LHCN-M2 (cell line): ENCODE measurements around the gene HAND1. TPM values are rescaled to one million over a fixed set of nuclear protein-coding genes. Genes with fewer than 3 reads are reported as not detected.

Experiments
- DNase-seq: peaks from one replicate; pipeline ENCODE4 v3.0.0-alpha.2; 2012; ENCODE audit warnings: low read depth
- total RNA-seq: library from RNA; depleted of rRNA; stranded (reverse); fragments of >200 nt; gene quantifications from 2 replicates; pipeline ENCODE4 v1.2.3, GENCODE V29; 2014

HAND1 gene
- total RNA-seq, 1 experiment from 2014 or later, result not detected

DNA sequence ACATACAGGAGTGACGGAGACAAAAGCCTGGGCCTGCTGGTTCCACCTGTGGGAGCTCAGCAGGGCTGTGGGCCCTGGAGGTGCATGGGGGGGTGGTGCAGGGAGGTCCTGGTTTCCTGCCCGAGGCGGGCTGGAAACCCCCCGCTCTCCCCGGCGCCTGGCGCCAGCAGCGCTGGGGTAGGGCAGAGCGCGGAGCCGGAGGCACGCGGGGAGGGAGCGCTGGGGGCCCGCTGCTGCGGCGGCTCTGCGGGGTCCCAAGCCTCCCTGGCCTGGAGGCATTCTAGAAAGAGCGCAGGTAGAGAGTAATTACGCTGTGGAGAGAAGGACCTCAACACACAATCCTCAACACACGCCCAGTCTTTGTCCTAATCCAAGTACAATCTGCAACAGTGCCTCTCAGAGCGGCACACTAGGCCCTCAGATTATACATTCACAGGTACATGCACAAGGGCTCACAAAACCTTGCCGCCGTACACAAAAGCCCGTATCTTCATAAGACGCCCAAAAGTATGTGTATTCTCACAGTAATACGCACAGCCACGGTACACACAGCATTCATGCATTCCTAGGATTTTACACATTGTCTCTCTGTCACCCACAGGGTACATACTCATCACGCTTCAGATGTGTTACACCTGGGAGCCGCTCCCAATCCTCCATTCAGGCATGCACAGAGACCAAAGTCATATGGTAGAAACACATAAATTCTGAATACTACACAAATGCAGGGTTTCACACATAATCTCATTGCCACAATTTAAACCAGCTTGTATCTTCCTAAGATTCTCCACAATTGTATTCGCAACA is 2.1 kb upstream of the HAND1 start:
- no peak for DNase-seq

GRCh38 chr5:154479160-154479943 is 1.3 kb upstream of the HAND1 start:
- no peak for DNase-seq

DNA sequence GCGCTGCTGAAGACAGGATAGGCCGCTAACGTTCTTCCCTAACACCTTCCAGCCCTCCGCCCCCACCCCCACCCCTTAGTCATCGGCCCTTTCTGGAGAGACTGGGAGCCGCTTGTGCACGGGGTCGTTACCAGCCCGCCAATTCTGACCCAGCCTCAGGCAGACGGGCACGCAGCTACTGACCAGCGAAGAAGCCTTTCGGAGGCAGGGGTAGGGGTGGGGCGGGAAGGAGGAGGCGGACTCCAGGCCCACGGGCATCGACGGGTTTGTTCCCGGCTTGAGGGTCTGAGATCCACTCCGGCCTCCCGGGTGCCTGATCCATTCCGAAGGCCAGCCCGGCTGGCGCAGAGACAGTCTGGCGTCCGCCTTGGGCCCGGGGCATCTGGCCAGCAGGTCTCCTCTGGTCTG is 729 bp upstream of the HAND1 start:
- no peak for DNase-seq

GRCh38 chr5:154477382-154478223 is 424 bp downstream of the HAND1 start:
- DNase-seq, result peak; percentile 11

GRCh38 chr5:154476354-154477205 is 1.4 kb downstream of the HAND1 start:
- no peak for DNase-seq

- DNase-seq, result no peak
Measured at GRCh38 chr5:154475591-154476353, 2.3 kb downstream of the HAND1 start.

DNA sequence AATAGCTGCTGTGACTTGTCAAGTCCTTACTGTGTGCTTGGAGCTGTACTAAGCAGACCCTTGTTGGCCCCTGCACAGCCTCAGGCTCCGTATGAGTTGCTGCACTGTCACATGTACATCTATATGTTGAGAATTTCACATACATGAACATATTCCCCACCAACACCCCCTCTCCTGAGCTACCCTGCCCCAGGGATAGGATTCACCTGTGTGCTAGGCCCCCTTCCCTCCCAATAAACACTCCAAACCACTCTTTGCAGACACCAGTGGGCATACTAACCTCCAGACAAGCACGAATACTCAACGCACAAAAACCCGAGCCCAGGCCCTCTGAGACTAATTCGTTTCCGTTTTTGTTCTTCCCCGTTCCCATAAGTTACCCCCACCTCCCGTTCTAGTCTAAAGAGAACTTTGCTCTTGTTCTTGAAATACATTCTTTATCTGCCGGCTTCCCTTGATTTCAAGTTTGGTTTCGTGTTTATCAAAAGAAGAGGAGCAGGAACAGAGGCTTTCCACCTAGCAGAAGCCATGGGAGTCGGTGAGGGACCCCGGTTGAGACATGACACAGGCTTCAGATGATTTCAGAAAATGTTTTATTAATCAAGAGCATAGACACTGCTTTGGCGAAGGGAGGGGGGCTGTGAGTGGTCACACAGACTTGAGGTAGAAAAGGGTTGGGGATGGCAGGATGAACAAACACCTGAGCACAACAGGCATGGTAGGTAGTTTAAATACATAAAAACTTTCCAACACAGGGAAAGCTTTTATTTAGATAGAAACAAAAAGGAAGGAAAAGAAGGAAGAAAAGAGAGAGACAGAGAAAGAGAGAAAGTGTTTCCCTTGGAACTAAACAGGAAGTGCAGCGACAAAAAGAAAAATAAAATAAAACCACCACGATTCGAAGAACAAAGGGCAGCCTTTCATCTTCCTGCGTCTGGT is 3.4 kb downstream of the HAND1 start:
- DNase-seq, result no peak

DNA sequence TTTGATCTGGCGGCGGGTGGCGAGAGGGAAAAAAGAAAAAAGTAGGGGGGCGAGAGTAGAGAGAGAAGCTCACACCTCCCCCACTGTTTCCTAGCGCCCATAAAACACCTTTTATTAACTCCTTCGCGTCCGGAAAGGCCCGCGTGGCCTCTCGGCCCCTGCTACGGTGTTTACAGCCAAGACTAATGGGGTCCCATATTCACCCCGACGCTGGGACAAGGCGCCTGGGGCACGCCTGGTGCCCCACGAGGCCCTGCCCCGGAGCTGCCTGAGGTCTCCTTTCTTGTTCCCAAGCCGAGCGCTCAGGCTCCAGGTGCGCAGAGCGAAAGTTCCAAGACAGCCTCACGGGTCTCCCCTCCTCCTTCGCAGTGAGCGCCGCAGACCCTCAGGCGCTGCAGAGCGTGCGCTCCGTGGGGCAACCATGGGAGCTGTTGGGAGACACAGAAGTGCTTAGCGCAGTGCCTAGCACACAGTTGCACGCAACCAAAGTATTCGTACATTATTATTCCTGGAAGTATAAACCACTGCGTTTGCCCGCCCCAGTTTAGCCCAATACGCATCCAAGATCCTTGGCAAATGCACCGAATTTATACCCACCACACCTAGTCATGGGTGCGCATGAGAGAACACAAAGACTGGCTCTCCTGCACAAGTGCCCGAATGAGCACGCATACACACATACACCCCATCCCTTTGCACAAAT is 4.3 kb downstream of the HAND1 start:
- DNase-seq, result no peak

GRCh38 chr5:154472871-154473580 is 5.0 kb downstream of the HAND1 start:
- DNase-seq, result no peak

DNA sequence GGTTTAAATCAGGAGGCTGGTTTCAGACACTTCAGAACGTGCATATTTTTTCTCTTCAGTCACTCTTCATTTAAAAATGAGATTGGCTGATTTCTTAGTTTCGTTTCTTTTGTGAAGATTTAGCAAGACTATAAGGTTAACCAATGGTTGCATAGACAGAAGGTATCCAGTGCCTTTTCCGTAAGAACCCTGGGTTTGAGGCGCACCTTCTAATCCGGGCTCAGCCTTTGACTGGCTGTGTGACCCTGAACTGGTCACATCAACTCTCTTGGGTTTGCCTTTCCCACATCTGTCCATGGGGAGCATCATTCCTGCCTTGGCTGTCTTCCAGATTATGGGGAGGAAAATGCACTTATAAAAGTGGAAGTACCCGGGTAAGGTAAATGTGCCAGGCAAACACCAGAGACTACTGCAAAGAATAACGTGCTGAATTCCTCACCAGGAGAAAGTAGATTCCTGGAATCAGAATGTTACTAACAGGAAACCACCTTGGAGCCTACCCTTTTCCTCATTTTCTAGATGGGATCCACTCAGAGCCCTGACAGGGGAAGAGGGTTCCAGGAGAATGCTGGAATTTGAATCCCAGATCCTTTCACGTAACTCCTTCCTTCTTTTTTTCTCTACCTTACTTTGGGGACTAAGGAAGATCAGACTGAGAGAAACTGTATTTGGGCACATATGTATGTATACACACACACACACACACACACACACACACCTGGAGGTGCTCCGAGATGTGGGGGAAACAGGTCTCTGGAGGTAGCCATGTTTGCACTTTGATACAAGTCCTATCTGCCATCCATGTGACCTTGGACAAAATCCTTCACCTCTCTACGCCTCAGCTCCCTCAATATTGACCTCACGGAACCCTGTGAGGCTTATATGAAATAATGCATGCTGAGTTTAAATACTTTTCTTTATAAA is 6.8 kb downstream of the HAND1 start:
- DNase-seq, result no peak

GRCh38 chr5:154470137-154470536 is 7.9 kb downstream of the HAND1 start:
- no peak for DNase-seq

DNA sequence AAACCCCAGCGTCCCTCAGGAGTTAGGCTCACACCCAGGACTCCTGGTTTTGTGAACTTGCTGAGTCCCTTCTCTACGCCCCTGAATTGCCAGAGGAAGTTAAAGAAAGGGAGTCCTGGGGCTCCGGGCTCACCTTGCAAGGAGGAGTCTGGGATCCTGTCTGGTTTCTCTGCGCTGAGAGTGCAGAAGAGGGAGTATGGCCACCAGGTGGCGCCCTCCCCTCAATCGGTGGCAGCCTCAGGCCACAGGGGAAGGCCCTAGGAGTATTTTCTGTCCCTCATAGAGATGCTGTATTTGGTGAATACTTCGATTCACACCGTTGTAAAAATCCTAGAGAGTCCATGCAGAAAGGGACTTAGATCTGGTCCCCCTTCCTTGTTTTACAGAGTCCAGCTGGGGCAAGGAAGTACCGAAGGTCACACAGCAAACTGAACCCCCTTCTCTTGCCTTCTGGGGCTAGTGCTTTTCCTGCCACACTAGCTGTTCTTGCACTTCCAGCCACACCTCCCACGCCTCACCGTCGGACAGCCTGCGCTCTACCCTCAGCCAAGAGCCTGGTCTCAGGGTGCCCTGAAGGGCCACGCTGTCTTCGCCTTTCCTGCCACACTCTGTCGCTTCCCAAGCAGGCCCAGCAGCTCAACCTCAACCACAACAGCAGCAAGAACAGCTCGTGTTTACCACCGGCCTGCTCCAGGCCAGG is 10.2 kb downstream of the HAND1 start:
- peak; percentile 52 for DNase-seq

DNA sequence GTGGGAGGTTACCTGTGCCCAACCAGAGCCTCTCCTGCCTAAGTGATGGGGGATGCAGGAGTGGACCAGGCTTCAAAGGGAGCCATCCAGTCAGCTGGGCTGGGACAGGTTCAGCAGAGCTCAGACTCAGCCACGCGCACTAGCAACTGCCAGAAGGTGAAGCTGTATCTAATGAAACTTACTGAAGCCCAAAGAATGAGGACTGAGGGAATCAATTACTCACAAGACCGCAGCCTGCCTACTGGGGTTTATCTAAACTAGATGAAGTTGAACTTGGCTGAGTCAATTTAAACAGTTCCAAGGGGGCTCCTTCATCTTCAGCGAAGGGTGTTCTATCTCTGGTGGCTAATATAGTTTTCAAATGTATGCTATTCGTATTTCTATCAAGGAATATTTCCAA is 11.4 kb downstream of the HAND1 start:
- DNase-seq, result no peak

GRCh38 chr5:154466147-154466546 is 11.9 kb downstream of the HAND1 start:
- no peak for DNase-seq

- peak; percentile 41 for DNase-seq
Measured at GRCh38 chr5:154465169-154465568, 12.9 kb downstream of the HAND1 start.

GRCh38 chr5:154464438-154464837 is 13.6 kb downstream of the HAND1 start:
- DNase-seq, result no peak
